Measurements from ENCODE around the gene OR11H6. TPM values are rescaled to one million over a fixed set of nuclear protein-coding genes. Genes with fewer than 3 reads are reported as not detected.
"Not testable (repeated sequence)": the region's sequence is repeated elsewhere in the genome, so short reads cannot be mapped to it uniquely, and the experiment has no call there.

OR11H6 gene
- total RNA-seq, 4 donors from 2014 or later: not detected

- DNase-seq: no peak
- no peak overlapping the region for H3K27ac ChIP-seq
- no peak overlapping the region for H3K4me3 ChIP-seq
- TF ChIP-seq POLR2A (IDR thresholded peaks at IDR 0.05) (no peak), CTCF (IDR thresholded peaks at IDR 0.05) (no peak), POLR2AphosphoS5 (IDR thresholded peaks at IDR 0.05) (no peak), EP300 (IDR thresholded peaks at IDR 0.05; ENCODE audit: low read depth) (no peak)
- intact Hi-C loops (cut with DNase I; ENCODE audit: low total_unique reads) (no loop called here), in situ Hi-C loops (cut with MboI; ENCODE audit: low pct_ligation_motif_present in 1 of 4, low pct_unique_long_range_greater_than_20kb in 1 of 4, low sequenced_read_pairs in 3 of 4) (no loop called here)
- H3K9me3 ChIP-seq: no peaks in the 10 kb centered on the region
- H3K36me3 ChIP-seq: no peaks in the 10 kb centered on the region
- H3K27me3 ChIP-seq: no peaks in the 10 kb centered on the region
- 76 to 83% methylated on average over 2 to 3 of the region's 3 CpGs for WGBS, 2 donors (ENCODE audit: low coverage in 1 of 2)
- no peaks in the 10 kb centered on the region for H3K4me1 ChIP-seq
Measured at GRCh38 chr14:20191396-20191795, 32.1 kb upstream of the OR11H6 start.

GRCh38 chr14:20194101-20194500 lies 29.4 kb upstream of the OR11H6 start:
- TF ChIP-seq EP300 (IDR thresholded peaks at IDR 0.05; ENCODE audit: low read depth) (no peak), CTCF (IDR thresholded peaks at IDR 0.05) (no peak), POLR2A (IDR thresholded peaks at IDR 0.05) (no peak), POLR2AphosphoS5 (IDR thresholded peaks at IDR 0.05) (no peak)
- in situ Hi-C loops (cut with MboI; ENCODE audit: low pct_ligation_motif_present in 1 of 4, low pct_unique_long_range_greater_than_20kb in 1 of 4, low sequenced_read_pairs in 3 of 4): no loop called here
- intact Hi-C loops (cut with DNase I; ENCODE audit: low total_unique reads): no loop called here

GRCh38 chr14:20195170-20195569 lies 28.3 kb upstream of the OR11H6 start:
- intact Hi-C loops (cut with DNase I; ENCODE audit: low total_unique reads); H3K9me3 ChIP-seq; H3K4me3 ChIP-seq; in situ Hi-C loops (cut with MboI; ENCODE audit: low pct_ligation_motif_present in 1 of 4, low pct_unique_long_range_greater_than_20kb in 1 of 4, low sequenced_read_pairs in 3 of 4); H3K4me1 ChIP-seq; DNase-seq; H3K27ac ChIP-seq; H3K36me3 ChIP-seq; H3K27me3 ChIP-seq: not testable (repeated sequence)
- WGBS, 2 donors (ENCODE audit: low coverage in 1 of 2): 45 to 63% methylated on average over 3 to 6 of the region's 6 CpGs

More at GRCh38 chr14:20194101-20194500, 29.4 kb upstream of the OR11H6 start:
- H3K36me3 ChIP-seq: no peaks in the 10 kb centered on the region
- H3K27me3 ChIP-seq: no peaks in the 10 kb centered on the region
- H3K4me3 ChIP-seq: no peak overlapping the region
- H3K4me1 ChIP-seq: no peaks in the 10 kb centered on the region
- no peak for DNase-seq
- no peak overlapping the region for H3K27ac ChIP-seq
- H3K9me3 ChIP-seq: no peaks in the 10 kb centered on the region

- no peak for DNase-seq
- intact Hi-C loops (cut with DNase I; ENCODE audit: low total_unique reads): no loop called here
- WGBS, 2 donors (ENCODE audit: low coverage in 1 of 2): 19 to 35% methylated on average over 2 of the region's 2 CpGs
- Histone ChIP-seq H3K27me3 (no peaks in the 10 kb centered on the region), H3K36me3 (no peaks in the 10 kb centered on the region), H3K9me3 (no peaks in the 10 kb centered on the region), H3K27ac (no peak overlapping the region), H3K4me1 (no peaks in the 10 kb centered on the region), H3K4me3 (no peak overlapping the region)
- in situ Hi-C loops (cut with MboI; ENCODE audit: low pct_ligation_motif_present in 1 of 4, low pct_unique_long_range_greater_than_20kb in 1 of 4, low sequenced_read_pairs in 3 of 4): no loop called here
- no peak for TF ChIP-seq POLR2A (IDR thresholded peaks at IDR 0.05)
Measured at GRCh38 chr14:20195911-20196310, 27.6 kb upstream of the OR11H6 start.

- in situ Hi-C loops (cut with MboI; ENCODE audit: low pct_ligation_motif_present in 1 of 4, low pct_unique_long_range_greater_than_20kb in 1 of 4, low sequenced_read_pairs in 3 of 4): no loop called here
- Histone ChIP-seq H3K27ac (no peak overlapping the region), H3K4me1 (no peaks in the 10 kb centered on the region), H3K4me3 (no peak overlapping the region), H3K27me3 (no peaks in the 10 kb centered on the region), H3K36me3 (no peaks in the 10 kb centered on the region), H3K9me3 (no peaks in the 10 kb centered on the region)
- DNase-seq: no peak
- TF ChIP-seq POLR2AphosphoS5 (IDR thresholded peaks at IDR 0.05): no peak
- no peak for TF ChIP-seq EP300 (IDR thresholded peaks at IDR 0.05; ENCODE audit: low read depth)
- no peak for TF ChIP-seq POLR2A (IDR thresholded peaks at IDR 0.05)
- TF ChIP-seq CTCF (IDR thresholded peaks at IDR 0.05): no peak
- intact Hi-C loops (cut with DNase I; ENCODE audit: low total_unique reads): no loop called here
- 90 to 93% methylated on average over 5 of the region's 6 CpGs for WGBS, 2 donors (ENCODE audit: low coverage in 1 of 2)
Measured at GRCh38 chr14:20197459-20197858, 26.1 kb upstream of the OR11H6 start.
